ENCODE results near the gene ITGAV. TPM values are rescaled to one million over a fixed set of nuclear protein-coding genes. Genes with fewer than 3 reads are reported as not detected.
A peak's percentile ranks its signal among the peaks of the same experiment; 100 is the strongest.

ITGAV gene
- total and polyA plus RNA-seq, 2 of the 4 experiments (the other 2 are of a cell fraction), result 45.8 to 181 TPM

DNA sequence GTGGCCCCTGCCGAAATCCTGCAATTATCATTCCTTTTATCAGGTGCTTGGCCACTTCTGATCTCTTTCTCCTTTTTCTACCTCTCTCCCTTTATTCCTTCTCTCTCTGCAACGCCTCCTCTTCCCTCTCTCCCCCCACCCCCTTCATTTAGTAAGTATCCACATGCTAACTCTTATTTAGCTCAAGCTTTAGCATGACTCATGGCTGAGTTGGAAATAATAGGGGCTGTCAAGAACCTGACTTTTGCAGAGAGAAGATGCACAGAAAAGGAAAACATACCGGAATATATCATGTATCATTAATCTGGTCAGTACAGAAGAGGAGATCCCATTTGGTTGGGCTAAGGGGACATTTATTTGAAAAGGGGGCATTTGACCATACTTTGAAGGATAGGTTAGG is 137.1 kb downstream of the ITGAV start:
- in situ Hi-C loops (cut with MboI; ENCODE audit: low sequenced_read_pairs), result no loop called here
- Histone ChIP-seq H4K20me1 (ENCODE audit: insufficient read depth, low read length) (no peaks in the 10 kb centered on the region), H3K9ac (ENCODE audit: low read depth, low read length) (no peak overlapping the region), H3K9me1 (ENCODE audit: insufficient read depth, low read length) (no peaks in the 10 kb centered on the region; the same call in 1 of the 2 replicates), H3K9me3 (ENCODE audit: control insufficient read depth, insufficient read depth, low read length) (no peaks in the 10 kb centered on the region), H2BK15ac (ENCODE audit: low read depth, low read length) (no peak overlapping the region), H3K4me3 (ENCODE audit: insufficient read depth, low read depth, low read length) (no peak overlapping the region), H3K14ac (replicated peaks; ENCODE audit: low read depth, low read length) (no peak overlapping the region), H4K5ac (ENCODE audit: low read depth, low read length) (no peak overlapping the region), H3K27me3 (ENCODE audit: control insufficient read depth, insufficient read depth, low read length) (no peaks in the 10 kb centered on the region), H3K23ac (ENCODE audit: low read depth, low read length) (no peak overlapping the region), H3K4me1 (ENCODE audit: control insufficient read depth, insufficient read depth, low read length) (no peaks in the 10 kb centered on the region), H3K4me2 (ENCODE audit: low read depth, low read length) (no peak overlapping the region), H2BK5ac (ENCODE audit: low read depth, low read length, poor library complexity, severe bottlenecking) (no peak overlapping the region), H3K79me1 (ENCODE audit: low read depth in 1 of 2, low read length in 2 of 2) (peaks cover 0 to 3% of the 10 kb centered on the region in 2 experiments; a peak in 1 of 4 replicates), H3K4ac (ENCODE audit: low read depth, low read length) (no peak overlapping the region), H3K27ac (ENCODE audit: insufficient read depth, low read length) (no peak overlapping the region), H4K8ac (ENCODE audit: low read depth in 2 of 2, low read length in 2 of 2) (no peak overlapping the region), H2AFZ (replicated peaks; ENCODE audit: low read length, poor library complexity) (no peak overlapping the region), H4K91ac (ENCODE audit: insufficient read depth, low read depth, low read length) (no peak overlapping the region), H2BK120ac (ENCODE audit: low read depth, low read length) (no peak overlapping the region), H3K36me3 (ENCODE audit: control insufficient read depth, insufficient read depth, low read length) (no peaks in the 10 kb centered on the region), H2BK20ac (ENCODE audit: low read depth, low read length) (no peak overlapping the region), H2AK9ac (replicated peaks; ENCODE audit: low read depth, low read length, poor library complexity) (no peak overlapping the region), H2AK5ac (ENCODE audit: low read depth, low read length) (no peak overlapping the region), H3K56ac (ENCODE audit: extremely low read depth, insufficient read depth, low read length) (no peak overlapping the region), H3K18ac (ENCODE audit: low read depth, low read length) (no peak overlapping the region)
- WGBS, 2 experiments (ENCODE audit: extremely low coverage in 2 of 2, insufficient read length in 1 of 2), result no CpG with 5 or more reads among the region's 3 CpGs
- ATAC-seq (ENCODE audit: low read depth), result peak; percentile 91
- intact Hi-C loops (cut with micrococcal nuclease), result no loop called here
- no TSS peak for BruUV-seq (replicated peaks)
- peak; percentile 60 for DNase-seq
- CTCF ChIA-PET, result no interaction called here
- POLR2A ChIA-PET (ENCODE audit: unreplicated experiment), result interaction anchor here (0.6 kb wide), 1 partner anchor 809 kb away, joined by 6 read pairs; no protein-coding TSS in a partner anchor
- dilution Hi-C loops (cut with HindIII; ENCODE audit: low sequenced_read_pairs, unreplicated experiment), result no loop called here
- no peak for TF ChIP-seq BHLHE40 (IDR thresholded peaks at IDR 0.05; ENCODE audit: low read depth, low read length)
- TF ChIP-seq CHD1 (IDR thresholded peaks at IDR 0.05; ENCODE audit: low read depth, low read length), result no peak
- TF ChIP-seq SMC3 (IDR thresholded peaks at IDR 0.05; ENCODE audit: low read depth, low read length), result no peak
- TF ChIP-seq FOS (IDR thresholded peaks at IDR 0.05; ENCODE audit: low read depth, low read length), result no peak
- no peak for TF ChIP-seq RCOR1 (IDR thresholded peaks at IDR 0.05; ENCODE audit: insufficient replicate concordance, low read length)
- TF ChIP-seq, protein P1, sequence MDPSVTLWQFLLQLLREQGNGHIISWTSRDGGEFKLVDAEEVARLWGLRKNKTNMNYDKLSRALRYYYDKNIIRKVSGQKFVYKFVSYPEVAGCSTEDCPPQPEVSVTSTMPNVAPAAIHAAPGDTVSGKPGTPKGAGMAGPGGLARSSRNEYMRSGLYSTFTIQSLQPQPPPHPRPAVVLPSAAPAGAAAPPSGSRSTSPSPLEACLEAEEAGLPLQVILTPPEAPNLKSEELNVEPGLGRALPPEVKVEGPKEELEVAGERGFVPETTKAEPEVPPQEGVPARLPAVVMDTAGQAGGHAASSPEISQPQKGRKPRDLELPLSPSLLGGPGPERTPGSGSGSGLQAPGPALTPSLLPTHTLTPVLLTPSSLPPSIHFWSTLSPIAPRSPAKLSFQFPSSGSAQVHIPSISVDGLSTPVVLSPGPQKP (IDR thresholded peaks at IDR 0.05; ENCODE audit: borderline replicate concordance, low read depth, low read length), result no peak
- TF ChIP-seq MAZ (IDR thresholded peaks at IDR 0.05; ENCODE audit: borderline replicate concordance, low read depth, low read length), result no peak
- TF ChIP-seq RFX5 (IDR thresholded peaks at IDR 0.05; ENCODE audit: low read depth, low read length), result no peak
- TF ChIP-seq, protein P2, sequence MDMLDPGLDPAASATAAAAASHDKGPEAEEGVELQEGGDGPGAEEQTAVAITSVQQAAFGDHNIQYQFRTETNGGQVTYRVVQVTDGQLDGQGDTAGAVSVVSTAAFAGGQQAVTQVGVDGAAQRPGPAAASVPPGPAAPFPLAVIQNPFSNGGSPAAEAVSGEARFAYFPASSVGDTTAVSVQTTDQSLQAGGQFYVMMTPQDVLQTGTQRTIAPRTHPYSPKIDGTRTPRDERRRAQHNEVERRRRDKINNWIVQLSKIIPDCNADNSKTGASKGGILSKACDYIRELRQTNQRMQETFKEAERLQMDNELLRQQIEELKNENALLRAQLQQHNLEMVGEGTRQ (IDR thresholded peaks at IDR 0.05; ENCODE audit: low read depth, low read length), result no peak
- TF ChIP-seq CEBPB (IDR thresholded peaks at IDR 0.05; ENCODE audit: low read depth, low read length), result no peak
- TF ChIP-seq NFE2L2 (IDR thresholded peaks at IDR 0.05; ENCODE audit: low read depth, low read length), result no peak
- TF ChIP-seq MAFK (IDR thresholded peaks at IDR 0.05; ENCODE audit: low read depth, low read length), result no peak
- TF ChIP-seq POLR2A (IDR thresholded peaks at IDR 0.05; ENCODE audit: low read depth, low read length), result no peak
- TF ChIP-seq, protein P3, sequence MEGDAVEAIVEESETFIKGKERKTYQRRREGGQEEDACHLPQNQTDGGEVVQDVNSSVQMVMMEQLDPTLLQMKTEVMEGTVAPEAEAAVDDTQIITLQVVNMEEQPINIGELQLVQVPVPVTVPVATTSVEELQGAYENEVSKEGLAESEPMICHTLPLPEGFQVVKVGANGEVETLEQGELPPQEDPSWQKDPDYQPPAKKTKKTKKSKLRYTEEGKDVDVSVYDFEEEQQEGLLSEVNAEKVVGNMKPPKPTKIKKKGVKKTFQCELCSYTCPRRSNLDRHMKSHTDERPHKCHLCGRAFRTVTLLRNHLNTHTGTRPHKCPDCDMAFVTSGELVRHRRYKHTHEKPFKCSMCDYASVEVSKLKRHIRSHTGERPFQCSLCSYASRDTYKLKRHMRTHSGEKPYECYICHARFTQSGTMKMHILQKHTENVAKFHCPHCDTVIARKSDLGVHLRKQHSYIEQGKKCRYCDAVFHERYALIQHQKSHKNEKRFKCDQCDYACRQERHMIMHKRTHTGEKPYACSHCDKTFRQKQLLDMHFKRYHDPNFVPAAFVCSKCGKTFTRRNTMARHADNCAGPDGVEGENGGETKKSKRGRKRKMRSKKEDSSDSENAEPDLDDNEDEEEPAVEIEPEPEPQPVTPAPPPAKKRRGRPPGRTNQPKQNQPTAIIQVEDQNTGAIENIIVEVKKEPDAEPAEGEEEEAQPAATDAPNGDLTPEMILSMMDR (conservative IDR thresholded peaks at IDR 0.05; ENCODE audit: low read depth, low read length), result no peak
- TF ChIP-seq MXI1 (IDR thresholded peaks at IDR 0.05; ENCODE audit: borderline replicate concordance, low read depth, low read length), result no peak
